ENCODE results near the gene GLIPR1. TPM values are rescaled to one million over a fixed set of nuclear protein-coding genes. Genes with fewer than 3 reads are reported as not detected.
"Not testable (repeated sequence)": the region's sequence is repeated elsewhere in the genome, so short reads cannot be mapped to it uniquely, and the experiment has no call there.

GLIPR1 gene
- 39.6 and 50.4 TPM in 2 replicates for total RNA-seq

GRCh38 chr12:75480469-75480949 lies at the start of gene GLIPR1:
GLIPR1 (plus strand) TSS chr12:75480755; CDS start chr12:75480881, 126 bp downstream.
- peak within 1 kb of the TSS; percentile 45 for H3K4me3 ChIP-seq (ENCODE audit: low read depth, low read length)
- DNase-seq (ENCODE audit: low read depth) = peak; percentile 96

GRCh38 chr12:75432924-75433323 lies 47.6 kb upstream of the GLIPR1 start:
- TF ChIP-seq, protein P1, sequence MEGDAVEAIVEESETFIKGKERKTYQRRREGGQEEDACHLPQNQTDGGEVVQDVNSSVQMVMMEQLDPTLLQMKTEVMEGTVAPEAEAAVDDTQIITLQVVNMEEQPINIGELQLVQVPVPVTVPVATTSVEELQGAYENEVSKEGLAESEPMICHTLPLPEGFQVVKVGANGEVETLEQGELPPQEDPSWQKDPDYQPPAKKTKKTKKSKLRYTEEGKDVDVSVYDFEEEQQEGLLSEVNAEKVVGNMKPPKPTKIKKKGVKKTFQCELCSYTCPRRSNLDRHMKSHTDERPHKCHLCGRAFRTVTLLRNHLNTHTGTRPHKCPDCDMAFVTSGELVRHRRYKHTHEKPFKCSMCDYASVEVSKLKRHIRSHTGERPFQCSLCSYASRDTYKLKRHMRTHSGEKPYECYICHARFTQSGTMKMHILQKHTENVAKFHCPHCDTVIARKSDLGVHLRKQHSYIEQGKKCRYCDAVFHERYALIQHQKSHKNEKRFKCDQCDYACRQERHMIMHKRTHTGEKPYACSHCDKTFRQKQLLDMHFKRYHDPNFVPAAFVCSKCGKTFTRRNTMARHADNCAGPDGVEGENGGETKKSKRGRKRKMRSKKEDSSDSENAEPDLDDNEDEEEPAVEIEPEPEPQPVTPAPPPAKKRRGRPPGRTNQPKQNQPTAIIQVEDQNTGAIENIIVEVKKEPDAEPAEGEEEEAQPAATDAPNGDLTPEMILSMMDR (conservative IDR thresholded peaks at IDR 0.05; ENCODE audit: low read depth, low read length) = no peak
- DNase-seq (ENCODE audit: low read depth) = no peak
- H3K4me3 ChIP-seq (ENCODE audit: low read depth, low read length) = no peak overlapping the region

More at GRCh38 chr12:75480469-75480949, at the start of gene GLIPR1:
- TF ChIP-seq, protein P1 (conservative IDR thresholded peaks at IDR 0.05; ENCODE audit: low read depth, low read length) = no peak

DNA sequence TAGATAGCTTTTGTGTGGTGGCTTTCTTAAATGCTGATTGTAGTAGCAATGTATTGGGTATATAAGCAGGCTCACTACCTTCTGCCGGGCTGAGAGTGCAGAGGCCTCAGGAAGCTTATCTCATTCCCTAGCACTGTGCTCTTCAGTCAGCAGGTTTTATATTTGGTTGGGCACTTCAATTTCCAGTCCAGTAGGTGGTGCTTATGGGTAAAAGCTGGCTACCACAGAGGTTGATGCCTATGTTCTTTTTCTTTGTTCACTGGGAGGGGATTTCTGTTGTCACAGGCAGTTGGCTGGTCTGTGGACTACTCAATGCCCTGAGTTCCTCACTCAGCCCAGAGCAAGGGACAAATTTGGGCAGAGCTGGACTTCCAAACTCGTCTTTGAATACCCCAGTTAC lies 43.0 kb upstream of the GLIPR1 start:
- TF ChIP-seq, protein P1 (conservative IDR thresholded peaks at IDR 0.05; ENCODE audit: low read depth, low read length) = peak; percentile 56
- DNase-seq (ENCODE audit: low read depth) = no peak

DNA sequence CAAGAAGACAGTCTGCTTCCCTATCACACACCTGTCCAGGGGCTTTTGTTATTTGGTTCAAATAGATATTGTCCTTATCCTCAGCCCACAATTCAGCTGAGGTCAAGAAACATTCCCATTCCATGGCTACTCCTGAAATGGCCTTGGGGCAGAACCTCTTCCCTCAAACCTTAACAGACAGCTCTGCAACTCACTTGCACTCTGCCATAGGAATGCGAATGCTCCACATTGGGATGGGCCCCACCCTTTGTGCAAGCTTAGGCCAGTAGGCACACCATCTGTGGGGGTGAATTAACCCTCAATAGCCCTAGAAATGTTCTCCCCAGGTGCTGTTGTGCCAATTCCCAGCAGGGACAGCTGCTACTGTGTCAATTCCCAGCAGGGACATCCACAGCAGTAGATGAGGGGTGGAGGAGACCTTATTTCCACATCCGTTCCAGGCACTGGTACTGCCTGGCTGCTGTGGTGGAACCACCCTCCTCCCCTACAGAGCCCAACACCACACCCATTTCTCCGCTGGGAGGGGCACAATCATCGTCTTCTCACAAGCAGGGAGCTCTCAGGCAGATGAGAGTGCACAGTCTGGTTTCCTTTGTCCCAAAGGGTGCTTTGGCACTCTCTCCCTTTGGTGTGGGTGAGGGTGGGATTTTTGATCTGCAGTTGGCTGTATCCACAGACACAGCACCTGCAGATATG lies 42.3 kb upstream of the GLIPR1 start:
- H3K4me3 ChIP-seq (ENCODE audit: low read depth, low read length) = no peak overlapping the region
- TF ChIP-seq, protein P1 (conservative IDR thresholded peaks at IDR 0.05; ENCODE audit: low read depth, low read length) = no peak
- no peak for DNase-seq (ENCODE audit: low read depth)

More for the DNA sequence above, 43.0 kb upstream of the GLIPR1 start:
- H3K4me3 ChIP-seq (ENCODE audit: low read depth, low read length) = no peak overlapping the region

GRCh38 chr12:75439048-75439447 lies 41.5 kb upstream of the GLIPR1 start:
- TF ChIP-seq, protein P1 (conservative IDR thresholded peaks at IDR 0.05; ENCODE audit: low read depth, low read length) = no peak
- no peak overlapping the region for H3K4me3 ChIP-seq (ENCODE audit: low read depth, low read length)
- no peak for DNase-seq (ENCODE audit: low read depth)

DNA sequence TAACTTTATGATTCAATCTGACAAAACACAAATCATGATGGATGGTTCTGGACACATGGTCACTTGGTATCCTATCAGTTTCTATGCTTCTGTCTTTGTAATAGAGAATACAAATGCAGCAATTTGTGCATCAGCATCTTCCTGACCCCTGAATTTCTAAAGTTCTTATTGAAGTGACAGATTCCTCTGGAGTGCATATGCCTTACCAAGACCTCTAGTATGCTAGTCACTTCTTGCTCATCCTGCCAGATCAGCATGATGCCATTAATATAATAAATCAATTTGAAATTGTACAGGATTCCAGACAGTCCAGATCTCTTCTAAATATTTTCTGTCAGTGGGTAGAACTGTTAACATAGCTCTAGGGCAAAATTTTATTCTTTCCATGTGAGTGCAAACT lies 40.6 kb upstream of the GLIPR1 start:
- TF ChIP-seq, protein P1 (conservative IDR thresholded peaks at IDR 0.05; ENCODE audit: low read depth, low read length) = no peak
- DNase-seq (ENCODE audit: low read depth) = no peak
- H3K4me3 ChIP-seq (ENCODE audit: low read depth, low read length) = no peak overlapping the region

DNA sequence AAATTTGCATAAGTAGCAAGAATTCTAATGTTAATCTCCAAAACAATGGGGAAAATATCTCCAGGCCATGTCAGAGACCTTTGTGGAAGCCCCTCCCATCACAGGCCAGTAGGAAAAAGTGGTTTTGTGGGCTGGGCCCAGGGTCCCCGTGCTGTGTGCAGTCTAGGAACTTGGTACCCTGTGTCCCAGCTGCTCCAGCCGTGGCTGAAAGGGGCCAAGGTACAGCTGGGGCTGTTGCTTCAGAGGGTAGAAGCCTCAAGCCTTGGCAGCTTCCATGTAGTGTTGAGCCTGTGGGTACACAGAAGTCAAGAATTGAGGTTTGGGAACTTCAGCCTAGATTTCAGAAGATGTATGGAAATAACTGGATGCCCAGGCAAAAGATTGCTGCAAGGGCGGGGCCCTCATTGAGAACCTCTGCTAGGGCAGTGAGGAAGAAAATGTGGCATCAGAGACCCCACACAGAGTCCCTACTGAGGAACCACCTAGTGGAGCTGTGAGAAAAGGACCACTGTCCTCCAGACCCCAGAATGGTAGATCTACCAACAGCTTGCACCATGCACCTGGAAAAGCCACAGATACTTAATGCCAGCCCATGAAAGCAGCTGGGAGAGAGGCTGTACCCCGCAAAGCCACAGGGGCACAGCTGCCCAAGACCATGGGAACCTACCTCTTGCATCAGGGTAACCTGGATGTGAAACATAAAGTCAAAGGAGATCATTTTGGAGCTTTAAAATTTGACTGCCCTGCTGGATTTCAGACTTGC lies 38.7 kb upstream of the GLIPR1 start:
- not testable (repeated sequence) for DNase-seq (ENCODE audit: low read depth); H3K4me3 ChIP-seq (ENCODE audit: low read depth, low read length)

GRCh38 chr12:75442454-75442853 lies 38.1 kb upstream of the GLIPR1 start:
- not testable (repeated sequence) for H3K4me3 ChIP-seq (ENCODE audit: low read depth, low read length); DNase-seq (ENCODE audit: low read depth)
